HL-60/S4 treated with retinoic acid at 250 ng/mL for 4 days and 3 days (cell line): ENCODE measurements around the gene RGS7.
"Not testable (repeated sequence)": the region's sequence is repeated elsewhere in the genome, so short reads cannot be mapped to it uniquely, and the experiment has no call there.

Experiments
- in situ Hi-C: fragments of 300-500 bp; cut with MboI; formaldehyde crosslinking; loops from 2 replicates; pipeline ENCODE4 v1.7.0; 2022; ENCODE audit warnings: low sequenced_read_pairs

RGS7 gene

GRCh38 chr1:240803151-240803550, 553.9 kb downstream of the RGS7 start:
- in situ Hi-C loops = no loop called here

DNA sequence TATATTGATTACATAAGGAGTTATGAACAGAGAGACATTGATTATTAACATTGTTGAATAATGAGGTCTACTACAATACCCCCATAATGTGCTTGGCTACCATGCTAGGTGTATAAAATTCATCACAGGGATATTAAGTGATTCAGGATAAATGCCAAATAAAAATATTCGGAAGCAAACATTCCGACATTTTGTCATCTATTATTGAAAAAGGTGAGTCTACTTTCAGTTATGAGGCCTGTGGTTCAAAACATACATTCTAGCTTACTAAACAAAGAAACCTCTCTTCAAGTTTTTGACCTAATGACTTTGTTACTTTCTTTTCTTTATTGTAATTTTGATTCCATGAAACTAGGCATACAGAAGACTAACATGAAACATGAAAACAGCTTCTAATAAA, 554.7 kb downstream of the RGS7 start:
- in situ Hi-C loops = no loop called here

- in situ Hi-C loops = no loop called here
These were observed 555.6 kb downstream of the RGS7 start for GRCh38 chr1:240801442-240801841.

DNA sequence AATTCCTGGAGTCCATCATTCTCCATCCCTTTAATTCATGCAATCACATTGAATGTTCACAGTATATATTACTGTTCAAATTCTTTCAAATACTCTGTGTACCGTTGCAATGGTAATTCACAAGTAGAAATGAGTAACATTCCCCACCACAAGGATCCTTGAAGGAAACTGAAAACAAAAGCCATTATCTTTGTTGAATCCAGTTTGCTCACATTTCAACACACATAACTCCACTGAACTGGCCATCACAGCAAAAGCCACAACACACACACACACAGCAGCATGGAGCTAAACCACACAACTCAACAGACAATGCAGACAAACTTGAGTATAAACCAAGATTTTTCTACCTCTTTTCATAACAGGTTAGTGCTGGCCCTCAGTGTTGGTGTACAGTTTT, 556.7 kb downstream of the RGS7 start:
- in situ Hi-C loops = no loop called here

GRCh38 chr1:240797050-240797449, 560.0 kb downstream of the RGS7 start:
- in situ Hi-C loops = no loop called here

DNA sequence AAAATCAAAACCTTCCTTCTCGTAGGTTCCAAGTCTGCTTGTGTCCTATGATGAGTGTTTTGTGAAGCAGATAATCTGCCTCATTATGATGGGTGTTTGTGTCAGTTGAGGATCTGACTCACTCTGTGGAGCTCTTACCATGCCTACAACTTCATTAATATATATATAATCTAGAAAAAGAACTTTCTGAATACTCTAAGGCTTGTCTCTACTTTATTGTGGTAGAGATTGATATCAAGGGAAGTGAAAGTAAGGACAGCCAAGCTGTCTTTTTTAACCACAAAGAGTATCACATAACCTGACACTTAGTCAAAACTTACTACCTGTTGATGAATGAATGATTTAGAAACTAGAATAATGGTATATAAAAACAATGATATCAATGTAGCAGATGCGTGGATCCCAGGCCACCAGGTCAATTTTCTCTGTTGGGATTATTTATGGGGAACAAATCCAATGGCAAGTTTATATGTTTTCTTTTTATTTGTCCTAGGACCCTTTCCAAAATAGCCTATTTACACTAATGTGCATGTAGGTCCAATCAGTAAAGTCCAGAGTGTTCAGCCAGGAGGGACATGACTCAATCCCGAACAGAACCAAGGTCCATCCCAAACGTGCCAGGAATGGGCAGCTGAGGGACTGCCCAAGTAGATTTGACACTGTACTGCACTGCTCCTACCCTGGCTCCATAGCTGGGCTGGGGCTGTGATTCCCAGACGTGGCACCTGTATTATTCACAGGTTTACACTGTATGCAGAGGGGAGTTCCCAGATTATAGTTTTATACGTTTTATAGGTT, 562.8 kb downstream of the RGS7 start:
- in situ Hi-C loops = no loop called here

DNA sequence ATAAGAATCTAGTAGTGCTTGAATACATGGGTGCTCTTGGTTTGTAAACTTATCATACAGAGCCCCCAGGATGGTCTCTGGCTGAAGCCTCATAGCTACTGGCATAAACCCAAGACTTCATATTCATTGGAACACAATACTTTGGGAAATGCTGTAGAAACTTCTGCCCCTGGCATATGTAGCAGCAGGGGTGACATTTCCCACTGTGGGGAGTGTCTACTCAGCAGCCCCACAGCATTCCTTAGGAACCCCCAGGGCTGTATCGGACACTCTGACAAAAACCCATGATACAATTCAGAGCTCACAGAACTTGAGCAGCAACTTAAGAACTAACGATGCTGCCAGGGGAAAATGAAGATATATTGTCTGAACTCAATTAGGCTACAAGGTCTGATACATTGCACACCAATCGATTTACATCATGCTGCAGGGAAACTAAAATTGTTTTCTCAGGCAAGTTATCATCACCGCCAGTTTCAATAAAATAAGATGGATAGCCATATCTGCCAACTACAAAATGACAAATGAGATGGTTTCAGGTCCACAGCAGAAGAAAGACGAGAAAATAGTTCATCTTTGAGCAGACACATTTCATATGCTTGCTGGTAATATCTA, 564.0 kb downstream of the RGS7 start:
- in situ Hi-C loops = no loop called here

DNA sequence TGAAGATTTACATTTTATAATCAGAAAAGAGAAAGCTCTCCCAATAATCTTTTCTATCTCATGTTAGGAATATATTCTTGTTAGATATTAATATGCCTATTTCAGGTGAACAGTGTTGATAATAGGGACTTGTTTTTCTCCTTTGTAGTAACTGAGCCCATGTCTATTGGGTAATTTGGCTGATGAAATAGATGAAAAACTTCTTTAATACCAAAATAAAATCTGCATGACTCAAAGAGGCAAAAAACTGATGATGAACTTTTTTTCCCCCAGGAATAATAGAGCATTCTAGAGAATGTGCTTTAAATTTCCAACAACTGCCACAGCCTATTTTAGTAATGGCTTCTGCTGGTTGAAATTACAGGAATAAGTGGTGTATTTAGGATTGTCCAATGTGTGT, 566.1 kb downstream of the RGS7 start:
- in situ Hi-C loops = no loop called here

GRCh38 chr1:240786880-240787279, 570.1 kb downstream of the RGS7 start:
- in situ Hi-C loops = no loop called here

DNA sequence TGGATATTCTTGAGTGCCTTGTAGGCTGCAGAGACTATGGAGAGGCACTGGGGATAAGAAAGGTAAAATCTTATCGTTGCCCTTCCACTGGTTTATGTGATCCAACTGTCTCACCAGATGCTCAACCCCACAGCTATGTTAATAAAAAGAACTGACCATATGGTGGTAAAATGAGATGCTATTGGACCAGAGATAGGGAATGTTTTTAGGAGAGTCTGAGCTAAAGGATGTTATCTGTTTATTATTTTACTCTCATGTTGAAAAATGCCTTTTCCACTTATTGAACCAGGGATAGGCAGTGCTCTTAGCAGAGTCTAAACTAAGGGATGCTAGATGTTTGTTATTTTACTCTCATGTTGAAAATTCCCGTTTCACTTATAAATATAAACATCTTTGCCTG, 572.2 kb downstream of the RGS7 start:
- in situ Hi-C loops = no loop called here

- in situ Hi-C loops = not testable (repeated sequence)
These were observed 573.3 kb downstream of the RGS7 start for GRCh38 chr1:240783728-240784137.

DNA sequence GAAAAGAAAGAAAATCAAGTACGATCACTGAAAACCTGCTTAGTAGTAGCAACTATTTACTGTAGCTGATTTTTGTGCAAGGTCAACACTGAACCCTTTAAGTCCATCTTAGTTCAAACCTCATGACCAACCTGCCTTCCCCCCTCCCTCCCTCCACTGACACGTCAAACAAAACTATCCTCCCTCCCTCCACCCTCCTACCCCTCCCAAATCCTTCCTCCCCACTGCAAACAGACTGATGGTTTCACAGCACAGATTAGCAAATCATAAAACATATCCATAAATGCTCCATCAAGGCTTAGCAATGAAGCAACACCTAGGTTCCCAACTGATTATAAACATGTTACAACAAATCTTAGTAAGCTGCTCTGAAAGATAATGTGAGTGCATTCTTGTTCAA, 580.8 kb downstream of the RGS7 start:
- in situ Hi-C loops = no loop called here

DNA sequence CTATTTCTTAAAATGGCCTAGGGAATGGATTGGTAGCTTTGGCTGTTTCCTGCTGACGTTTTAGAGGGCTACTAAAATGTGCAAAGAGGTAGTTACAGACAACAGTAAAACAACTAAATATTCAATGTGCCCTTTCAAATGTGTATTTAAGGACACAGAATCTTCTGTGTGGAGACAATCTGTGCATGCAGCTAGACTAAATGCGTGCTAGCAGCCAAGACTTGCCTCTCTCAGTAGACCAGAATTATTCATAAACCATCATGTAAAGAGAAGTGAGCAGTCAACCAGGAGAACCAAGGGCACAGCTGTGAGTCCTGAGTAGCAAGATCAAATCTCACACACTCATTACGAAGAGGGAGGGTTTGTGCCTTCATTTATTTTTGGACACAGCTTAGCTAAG, 584.9 kb downstream of the RGS7 start:
- in situ Hi-C loops = no loop called here

- in situ Hi-C loops = no loop called here
These were observed 585.6 kb downstream of the RGS7 start for GRCh38 chr1:240771450-240771849.

- in situ Hi-C loops = no loop called here
These were observed 588.0 kb downstream of the RGS7 start for GRCh38 chr1:240768979-240769378.

GRCh38 chr1:240766831-240767230, 590.2 kb downstream of the RGS7 start:
- in situ Hi-C loops = no loop called here

DNA sequence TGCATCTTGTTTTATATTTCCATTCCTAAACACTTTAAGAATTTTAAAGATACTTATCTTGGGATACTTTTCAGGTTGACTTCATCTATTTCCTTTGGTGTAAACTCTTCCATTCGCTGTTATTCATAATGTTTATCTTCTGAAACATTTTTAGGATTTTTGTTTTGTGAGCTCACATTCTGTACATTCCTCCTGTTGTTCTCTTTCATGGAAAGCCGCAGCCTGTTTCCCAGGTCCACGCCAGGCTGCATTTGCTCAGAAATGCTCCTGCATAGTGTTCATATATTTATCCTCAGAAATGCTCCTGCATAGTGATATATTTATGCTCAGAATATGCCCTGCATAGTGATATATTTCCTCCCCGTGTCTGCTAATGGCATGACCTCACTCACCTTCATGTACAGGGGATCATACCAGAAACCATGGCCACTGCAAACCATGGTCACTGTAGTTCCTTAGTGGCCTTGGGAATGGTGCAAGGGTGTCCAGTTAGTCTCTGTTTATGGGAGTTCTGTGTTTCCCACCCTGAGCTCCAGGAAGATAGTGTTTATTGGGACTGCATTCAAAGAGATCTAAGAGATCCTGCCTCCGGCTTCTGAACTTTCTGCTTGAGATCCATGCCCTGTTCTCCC, 591.2 kb downstream of the RGS7 start:
- in situ Hi-C loops = no loop called here

DNA sequence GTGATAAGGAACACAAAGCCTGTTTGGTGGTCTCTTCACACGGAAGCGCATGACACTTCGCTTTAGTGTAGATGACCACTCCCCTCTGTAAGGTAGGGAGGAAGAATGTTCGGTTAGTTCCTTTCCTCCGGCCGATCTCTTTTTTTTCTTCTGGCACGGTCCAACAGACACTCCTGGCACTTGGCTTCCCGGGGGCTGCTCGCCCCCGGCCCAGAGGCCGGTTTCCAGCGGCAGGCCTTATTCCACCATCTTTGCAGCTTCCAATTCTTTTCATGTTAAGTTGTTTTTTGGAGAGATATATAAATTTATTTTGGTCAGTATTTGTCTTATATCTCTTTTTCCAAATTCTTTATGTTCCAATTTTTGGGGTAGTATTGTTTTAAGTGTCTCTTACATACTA, 593.2 kb downstream of the RGS7 start:
- in situ Hi-C loops = no loop called here

DNA sequence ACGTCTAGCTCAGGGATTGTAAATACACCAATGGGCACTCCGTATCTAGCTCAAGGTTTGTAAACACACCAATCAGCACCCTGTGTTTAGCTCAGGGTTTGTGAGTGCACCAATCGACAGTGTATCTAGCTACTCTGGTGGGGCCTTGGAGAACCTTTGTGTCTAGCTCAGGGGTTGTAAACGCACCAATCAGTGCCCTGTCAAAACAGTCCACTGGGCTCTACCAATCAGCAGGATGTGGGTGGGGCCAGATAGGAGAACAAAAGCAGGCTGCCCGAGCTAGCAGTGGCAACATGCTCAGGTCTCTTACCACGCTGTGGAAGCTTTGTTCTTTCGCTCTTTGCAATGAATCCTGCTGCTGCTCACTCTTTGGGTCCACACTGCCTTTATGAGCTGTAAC, 593.9 kb downstream of the RGS7 start:
- in situ Hi-C loops = not testable (repeated sequence)

DNA sequence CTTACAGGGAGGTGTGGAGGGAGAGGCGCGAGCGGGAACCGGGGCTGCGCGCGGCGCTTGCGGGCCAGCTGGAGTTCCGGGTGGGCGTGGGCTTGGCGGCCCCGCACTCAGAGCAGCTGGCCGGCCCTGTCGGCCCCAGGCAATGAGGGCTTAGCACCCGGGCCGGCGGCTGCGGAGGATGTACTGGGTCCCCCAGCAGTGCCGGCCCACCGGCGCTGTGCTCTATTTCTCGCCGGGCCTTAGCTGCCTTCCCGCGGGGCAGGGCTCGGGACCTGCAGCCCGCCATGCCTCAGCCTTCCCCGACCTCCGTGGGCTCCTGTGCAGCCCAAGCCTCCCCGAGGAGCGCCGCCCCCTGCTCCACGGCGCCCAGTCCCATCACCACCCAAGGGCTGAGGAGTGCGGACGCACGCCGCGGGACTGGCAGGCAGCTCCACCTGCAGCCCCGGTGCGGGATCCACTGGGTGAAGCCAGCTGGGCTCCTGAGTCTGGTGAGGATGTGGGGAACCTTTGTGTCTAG, 594.5 kb downstream of the RGS7 start:
- in situ Hi-C loops = not testable (repeated sequence)

GRCh38 chr1:240758777-240759176, 598.2 kb downstream of the RGS7 start:
- in situ Hi-C loops = not testable (repeated sequence)

DNA sequence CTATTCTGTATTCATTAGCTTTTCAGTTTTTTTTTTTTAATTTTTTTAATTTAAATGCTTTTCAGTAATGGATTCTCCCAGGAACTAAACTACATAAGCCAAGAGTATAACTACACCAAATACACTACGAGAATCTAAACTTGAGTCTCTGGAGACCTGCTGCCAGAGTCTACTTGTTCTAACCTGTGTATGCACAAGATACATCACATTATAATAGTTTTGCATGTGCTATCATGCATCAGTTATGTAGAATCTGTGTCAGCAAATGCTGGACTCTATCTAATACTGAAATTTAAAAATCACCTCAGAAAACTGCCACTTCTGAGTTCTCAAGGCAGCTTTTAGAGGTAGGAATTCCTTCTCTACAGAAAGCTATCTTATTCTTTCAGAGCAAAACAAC, 598.7 kb downstream of the RGS7 start:
- in situ Hi-C loops = no loop called here
